Measurements from ENCODE around the gene MEIS2. TPM values are rescaled to one million over a fixed set of nuclear protein-coding genes. Genes with fewer than 3 reads are reported as not detected.

Gene MEIS2
- total and polyA plus RNA-seq, 9 donors = 27.7 to 73.7 (median 47.7) TPM

- no peak overlapping the region for H3K27ac ChIP-seq
- no peaks in the 10 kb centered on the region for H3K27me3 ChIP-seq
- intact Hi-C loops (cut with DNase I) = no loop called here
- 78 to 89% (median 84%) methylated on average over 2 of the region's 2 CpGs for WGBS, 3 donors
- H3K4me1 ChIP-seq (ENCODE audit: insufficient read depth) = no peaks in the 10 kb centered on the region
- H3K9me3 ChIP-seq = no peaks in the 10 kb centered on the region
- DNase-seq = no peak
- H3K36me3 ChIP-seq = no peaks in the 10 kb centered on the region
- H3K4me3 ChIP-seq = no peak overlapping the region
- TF ChIP-seq POLR2A (IDR thresholded peaks at IDR 0.05) (no peak), EP300 (IDR thresholded peaks at IDR 0.05) (no peak), CTCF (IDR thresholded peaks at IDR 0.05) (no peak)
These were observed 29.7 kb downstream of the MEIS2 start for GRCh38 chr15:37070686-37071085.

DNA sequence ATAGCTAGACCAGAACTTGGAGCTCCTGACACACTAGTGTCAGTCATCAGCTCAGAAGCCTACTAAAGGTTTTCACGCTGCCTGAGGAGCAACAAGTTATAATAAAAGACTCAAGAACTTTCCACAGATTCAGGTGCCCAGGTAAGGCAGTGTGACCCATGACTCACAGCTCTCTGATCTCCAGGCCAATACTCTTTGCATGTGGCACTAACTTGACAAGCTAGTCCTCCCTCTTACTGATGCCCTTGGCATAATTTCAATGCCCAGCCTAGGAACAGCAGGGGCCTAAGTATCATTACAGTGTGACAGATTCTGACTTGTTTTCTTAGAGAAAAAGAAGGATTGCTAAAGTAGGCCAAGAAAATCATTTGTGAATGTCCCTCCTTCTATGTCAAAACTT is 38.4 kb downstream of the MEIS2 start:
- Histone ChIP-seq H3K27me3 (no peaks in the 10 kb centered on the region), H3K27ac (no peak overlapping the region), H3K36me3 (no peaks in the 10 kb centered on the region), H3K4me1 (ENCODE audit: insufficient read depth) (peaks cover 3% of the 10 kb centered on the region), H3K9me3 (no peaks in the 10 kb centered on the region), H3K4me3 (no peak overlapping the region)
- 91 to 97% (median 96%) methylated on average over 1 of the region's 1 CpG for WGBS, 3 donors
- TF ChIP-seq EP300 (IDR thresholded peaks at IDR 0.05) (no peak), POLR2A (IDR thresholded peaks at IDR 0.05) (no peak), CTCF (IDR thresholded peaks at IDR 0.05) (no peak)
- intact Hi-C loops (cut with DNase I) = no loop called here
- DNase-seq = no peak

DNA sequence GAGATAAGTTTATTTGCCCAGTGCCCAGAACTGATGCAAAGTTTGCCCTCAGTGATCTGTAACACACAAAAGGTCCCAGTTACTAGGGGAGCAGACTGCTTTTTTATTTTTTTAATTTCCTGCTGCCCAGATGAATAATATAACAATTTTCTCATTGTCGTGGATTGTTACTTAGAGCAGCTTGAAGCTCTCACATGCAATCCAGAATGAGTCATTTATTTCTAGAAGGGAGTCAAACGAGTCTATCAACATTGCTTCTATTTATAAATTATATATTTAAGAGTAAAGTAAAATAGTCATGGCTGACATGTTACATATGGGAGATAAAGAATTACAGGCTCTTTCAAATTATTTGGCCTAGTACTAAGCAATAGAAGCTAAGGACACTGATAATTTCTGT is 41.3 kb downstream of the MEIS2 start:
- TF ChIP-seq POLR2A (IDR thresholded peaks at IDR 0.05) (no peak), CTCF (IDR thresholded peaks at IDR 0.05) (no peak), EP300 (IDR thresholded peaks at IDR 0.05) (no peak)
- Histone ChIP-seq H3K9me3 (no peaks in the 10 kb centered on the region), H3K27me3 (no peaks in the 10 kb centered on the region), H3K4me1 (ENCODE audit: insufficient read depth) (peaks cover 3% of the 10 kb centered on the region), H3K4me3 (no peak overlapping the region), H3K36me3 (no peaks in the 10 kb centered on the region), H3K27ac (no peak overlapping the region)
- no peak for DNase-seq
- intact Hi-C loops (cut with DNase I) = no loop called here
- WGBS, 3 donors = 1 to 4% (median 2%) methylated on average over 2 of the region's 2 CpGs

DNA sequence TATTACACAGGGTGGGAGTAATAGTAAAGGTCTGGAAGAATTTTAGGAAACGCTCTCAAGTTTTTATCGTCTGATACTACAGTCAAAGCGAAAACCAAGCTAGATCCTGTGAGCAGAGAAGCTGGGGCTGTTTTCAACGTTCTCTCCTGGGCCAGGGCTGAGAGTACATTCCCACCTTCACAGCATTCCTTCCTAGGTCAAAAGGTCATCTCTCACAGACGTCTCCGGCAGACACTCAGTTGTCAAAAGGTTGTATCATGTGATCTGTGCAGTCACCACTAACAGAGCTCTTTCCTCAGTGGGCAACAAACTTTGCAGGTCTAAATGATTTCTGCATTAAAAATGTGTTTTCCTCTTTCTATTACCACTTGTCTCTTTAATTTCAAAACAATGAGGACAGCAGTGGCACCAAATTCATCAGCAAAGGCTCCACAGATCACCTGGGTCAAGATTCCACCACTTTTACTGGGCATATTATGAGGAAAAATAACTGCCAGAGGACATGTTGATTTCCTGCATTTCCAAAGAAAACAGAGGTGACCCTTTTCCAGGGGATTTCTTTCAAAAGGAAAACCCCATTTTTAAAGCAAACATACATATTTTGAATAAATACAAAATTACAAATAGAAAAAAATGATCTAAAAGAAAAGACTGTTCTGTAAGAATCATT is 41.9 kb downstream of the MEIS2 start:
- intact Hi-C loops (cut with DNase I) = no loop called here
- H3K4me3 ChIP-seq = no peak overlapping the region
- no peak for DNase-seq
- no peaks in the 10 kb centered on the region for H3K27me3 ChIP-seq
- TF ChIP-seq EP300 (IDR thresholded peaks at IDR 0.05) (no peak), POLR2A (IDR thresholded peaks at IDR 0.05) (no peak), CTCF (IDR thresholded peaks at IDR 0.05) (no peak)
- H3K27ac ChIP-seq = no peak overlapping the region
- H3K36me3 ChIP-seq = no peaks in the 10 kb centered on the region
- 59 to 61% (median 60%) methylated on average over 6 of the region's 6 CpGs for WGBS, 3 donors
- peaks cover 3% of the 10 kb centered on the region for H3K4me1 ChIP-seq (ENCODE audit: insufficient read depth)
- H3K9me3 ChIP-seq = no peaks in the 10 kb centered on the region
